LNCaP clone FGC (cell line): ENCODE measurements around the gene RAPGEF2.

ENCODE experiments used
- DNase-seq: peaks from one replicate; pipeline ENCODE4 v3.0.0-alpha.2; 2011; ENCODE audit warnings: low read depth
- H3K4me3 ChIP-seq: 2 replicates; pipeline ENCODE4 v1.5.1; 2011; ENCODE audit warnings: mild to moderate bottlenecking, low read depth, low read length, control low read depth
- TF ChIP-seq, protein P1 (sequence below): IDR thresholded peaks from 2 replicates; pipeline ENCODE4 v1.5.1; 2012; ENCODE audit warnings: mild to moderate bottlenecking; ENCODE audit not compliant: control insufficient read depth, insufficient read depth; ENCODE audit errors: extremely low read depth

Gene RAPGEF2

GRCh38 chr4:159267869-159268285, 165.0 kb downstream of the RAPGEF2 start:
- TF ChIP-seq, protein P1, sequence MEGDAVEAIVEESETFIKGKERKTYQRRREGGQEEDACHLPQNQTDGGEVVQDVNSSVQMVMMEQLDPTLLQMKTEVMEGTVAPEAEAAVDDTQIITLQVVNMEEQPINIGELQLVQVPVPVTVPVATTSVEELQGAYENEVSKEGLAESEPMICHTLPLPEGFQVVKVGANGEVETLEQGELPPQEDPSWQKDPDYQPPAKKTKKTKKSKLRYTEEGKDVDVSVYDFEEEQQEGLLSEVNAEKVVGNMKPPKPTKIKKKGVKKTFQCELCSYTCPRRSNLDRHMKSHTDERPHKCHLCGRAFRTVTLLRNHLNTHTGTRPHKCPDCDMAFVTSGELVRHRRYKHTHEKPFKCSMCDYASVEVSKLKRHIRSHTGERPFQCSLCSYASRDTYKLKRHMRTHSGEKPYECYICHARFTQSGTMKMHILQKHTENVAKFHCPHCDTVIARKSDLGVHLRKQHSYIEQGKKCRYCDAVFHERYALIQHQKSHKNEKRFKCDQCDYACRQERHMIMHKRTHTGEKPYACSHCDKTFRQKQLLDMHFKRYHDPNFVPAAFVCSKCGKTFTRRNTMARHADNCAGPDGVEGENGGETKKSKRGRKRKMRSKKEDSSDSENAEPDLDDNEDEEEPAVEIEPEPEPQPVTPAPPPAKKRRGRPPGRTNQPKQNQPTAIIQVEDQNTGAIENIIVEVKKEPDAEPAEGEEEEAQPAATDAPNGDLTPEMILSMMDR, result no peak

GRCh38 chr4:159268607-159269006, 165.7 kb downstream of the RAPGEF2 start:
- TF ChIP-seq, protein P1, result no peak
- no peak for DNase-seq
- H3K4me3 ChIP-seq, result no peak overlapping the region

More at GRCh38 chr4:159267869-159268285, 165.0 kb downstream of the RAPGEF2 start:
- DNase-seq, result no peak
- H3K4me3 ChIP-seq, result no peak overlapping the region

DNA sequence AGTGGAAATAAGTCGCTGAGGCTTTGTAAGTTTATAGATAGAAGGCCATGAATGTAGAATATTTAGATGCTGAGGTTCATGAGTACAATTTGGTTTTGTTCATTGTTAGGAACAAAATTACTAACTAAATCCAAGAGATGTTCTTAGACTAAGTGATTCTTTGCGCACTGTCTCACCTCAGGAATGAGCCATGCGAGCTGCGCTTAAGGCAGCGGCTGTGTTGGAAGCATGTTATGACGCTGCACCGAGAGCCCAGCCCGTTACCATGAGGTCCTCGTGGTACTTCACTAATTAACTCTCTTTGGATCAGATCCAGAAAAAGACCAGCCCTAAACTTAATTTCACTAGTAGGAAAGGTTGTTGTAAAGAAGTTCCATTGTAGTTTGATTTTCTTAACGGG, 166.2 kb downstream of the RAPGEF2 start:
- H3K4me3 ChIP-seq, result no peak overlapping the region
- TF ChIP-seq, protein P1, result no peak
- DNase-seq, result no peak

- TF ChIP-seq, protein P1, result no peak
- peak; percentile 79 for DNase-seq
- no peak overlapping the region for H3K4me3 ChIP-seq
These were observed 167.1 kb downstream of the RAPGEF2 start for GRCh38 chr4:159269956-159270355.

- no peak for DNase-seq
- TF ChIP-seq, protein P1, result no peak
- H3K4me3 ChIP-seq, result no peak overlapping the region
These were observed 169.0 kb downstream of the RAPGEF2 start for GRCh38 chr4:159271856-159272255.

DNA sequence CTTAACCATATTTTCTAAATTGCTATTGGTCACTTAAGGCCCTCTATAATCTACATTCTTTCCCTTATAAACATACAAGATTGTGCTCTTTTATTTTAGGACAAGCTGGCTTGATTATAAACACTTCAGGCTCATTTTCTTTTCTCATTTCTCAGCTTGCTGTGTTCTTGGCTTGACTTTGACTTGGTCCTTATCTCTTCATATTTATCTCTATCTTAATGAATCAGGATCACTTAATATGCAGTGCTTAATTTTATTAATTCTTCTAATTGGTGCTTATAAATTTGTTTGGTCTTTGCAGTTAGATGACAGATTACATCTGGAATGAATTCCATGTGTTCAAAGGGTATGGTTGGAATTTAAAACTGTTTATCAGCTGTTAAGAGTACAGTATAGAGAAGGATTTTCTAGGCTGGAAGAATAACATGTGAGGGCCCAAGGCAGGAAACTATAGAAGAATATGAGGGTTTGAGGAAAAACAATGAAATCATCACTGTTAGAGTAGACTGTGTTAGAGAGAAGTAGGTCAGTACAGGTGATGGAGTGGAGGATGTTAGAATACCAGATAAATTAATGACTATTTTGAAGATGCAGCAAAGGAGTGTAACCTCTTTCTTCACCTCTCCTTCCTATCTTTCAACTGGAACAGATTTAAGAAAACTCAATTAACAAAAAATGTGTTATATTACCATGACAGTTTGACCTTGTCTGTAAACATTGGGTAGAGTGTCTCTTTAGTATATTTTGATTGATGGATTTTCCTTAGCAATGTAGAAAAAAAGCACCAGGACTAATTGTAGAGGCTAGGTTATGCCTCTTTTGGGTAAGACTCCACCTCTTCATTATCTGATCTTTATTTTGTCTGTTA, 169.6 kb downstream of the RAPGEF2 start:
- no peak for DNase-seq
- TF ChIP-seq, protein P1, result no peak
- H3K4me3 ChIP-seq, result no peak overlapping the region

DNA sequence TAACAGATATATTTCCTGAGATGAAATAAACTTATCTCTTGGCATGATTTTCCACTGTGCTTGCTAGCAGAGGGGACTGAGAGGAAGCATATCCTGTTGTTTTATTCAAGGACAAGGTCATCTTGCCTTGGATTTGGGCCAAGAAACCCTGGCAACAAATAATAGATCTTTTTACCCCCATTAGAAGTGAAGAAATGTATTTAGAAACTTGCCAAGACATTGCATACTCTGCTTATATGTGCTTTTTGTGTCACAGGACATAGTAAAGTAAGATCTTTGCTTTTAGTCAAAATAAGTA, 170.2 kb downstream of the RAPGEF2 start:
- TF ChIP-seq, protein P1, result no peak
- H3K4me3 ChIP-seq, result no peak overlapping the region
- DNase-seq, result no peak
